GM23248 (cell line): ENCODE measurements around the gene SIGLEC5. TPM values are rescaled to one million over a fixed set of nuclear protein-coding genes. Genes with fewer than 3 reads are reported as not detected.

Source experiments
- DNase-seq: peaks from one replicate; pipeline ENCODE4 v3.0.0-alpha.2; 2015
- H2AFZ ChIP-seq: fragments of 200-600 bp; sonication (generic); 2 replicates; pipeline ENCODE4 v1.6.1; 2016; ENCODE audit warnings: antibody characterized with exemption
- H3F3A ChIP-seq: fragments of 200-600 bp; sonication (generic); 2 replicates; pipeline ENCODE4 v1.6.1; 2016; ENCODE audit warnings: mild to moderate bottlenecking, antibody characterized with exemption, mixed run types; ENCODE audit not compliant: insufficient read depth
- H3K27ac ChIP-seq: fragments of 200-600 bp; sonication (generic); 2 replicates; pipeline ENCODE4 v1.5.1; 2016; ENCODE audit warnings: mild to moderate bottlenecking
- H3K27me3 ChIP-seq: fragments of 200-600 bp; sonication (generic); replicated peaks from 2 replicates; pipeline ENCODE4 v1.6.1; 2016; ENCODE audit warnings: mild to moderate bottlenecking; ENCODE audit not compliant: insufficient read depth
- H3K36me3 ChIP-seq: fragments of 200-600 bp; sonication (generic); 2 replicates; pipeline ENCODE4 v1.6.1; 2016; ENCODE audit warnings: low read depth, mild to moderate bottlenecking
- H3K4me1 ChIP-seq: fragments of 200-600 bp; sonication (generic); 2 replicates; pipeline ENCODE4 v1.6.1; 2016; ENCODE audit warnings: mild to moderate bottlenecking; ENCODE audit not compliant: insufficient read depth
- H3K4me2 ChIP-seq: fragments of 200-600 bp; sonication (generic); one replicate; pipeline ENCODE4 v1.6.1; 2016; ENCODE audit warnings: mild to moderate bottlenecking; ENCODE audit not compliant: unreplicated experiment
- H3K4me3 ChIP-seq: fragments of 200-600 bp; sonication (generic); 2 replicates; pipeline ENCODE4 v1.5.1; 2016; ENCODE audit warnings: mild to moderate bottlenecking
- H3K79me2 ChIP-seq: fragments of 200-600 bp; sonication (generic); 2 replicates; pipeline ENCODE4 v1.6.1; 2016; ENCODE audit warnings: mild to moderate bottlenecking; ENCODE audit not compliant: insufficient read depth
- H3K9ac ChIP-seq: fragments of 200-600 bp; sonication (generic); 2 replicates; pipeline ENCODE4 v1.6.1; 2016; ENCODE audit warnings: mild to moderate bottlenecking
- H3K9me2 ChIP-seq: fragments of 200-600 bp; sonication (generic); 2 replicates; pipeline ENCODE4 v1.6.1; 2016; ENCODE audit warnings: mixed run types, mild to moderate bottlenecking, moderate library complexity; ENCODE audit not compliant: insufficient read depth
- H3K9me3 ChIP-seq: fragments of 200-600 bp; sonication (generic); one replicate; pipeline ENCODE4 v1.6.1; 2017; ENCODE audit warnings: low read depth
- H4K20me1 ChIP-seq: fragments of 200-600 bp; sonication (generic); 2 replicates; pipeline ENCODE4 v1.6.0; 2016; ENCODE audit not compliant: insufficient read depth
- EZH2 ChIP-seq: fragments of 200-600 bp; sonication (generic); IDR thresholded peaks from 2 replicates; pipeline ENCODE4 v1.6.1; 2018; ENCODE audit warnings: antibody characterized with exemption, mild to moderate bottlenecking; ENCODE audit not compliant: insufficient read depth, poor library complexity, severe bottlenecking
- EZH2phosphoT487 ChIP-seq: fragments of 200-600 bp; sonication (generic); IDR thresholded peaks from 2 replicates; pipeline ENCODE4 v1.6.1; 2018; ENCODE audit warnings: antibody characterized with exemption, moderate library complexity, mild to moderate bottlenecking, low read depth; ENCODE audit not compliant: insufficient read depth
- whole genome bisulfite sequencing, 2 experiments: methylation state at CpG; one replicate each; pipeline ENCODE4 v1.1.6; 2015 to 2017; ENCODE audit warnings: low lambda C conversion rate in 2 of 2, low coverage in 1 of 2; ENCODE audit errors: missing lambda C conversion rate in 2 of 2; 5-methylcytosine and 5-hydroxymethylcytosine counted together
- in situ Hi-C: fragments of 300-500 bp; cut with MboI; formaldehyde crosslinking; loops from 2 replicates; pipeline ENCODE4 v1.15.0; 2020
- polyA plus RNA-seq: library from polyadenylated mRNA; unstranded; fragments of >200 nt; fragmentation: Nextera tagmentation; extraction: Ambion mirVana; gene quantifications from 2 replicates; pipeline ENCODE4 v1.2.1, GENCODE V29; 2016
- total RNA-seq: library from RNA; depleted of rRNA; stranded (reverse); fragments of >200 nt; shearing (Covaris generic); gene quantifications from 2 replicates; pipeline ENCODE4 v1.2.3, GENCODE V29; 2014

Gene SIGLEC5
- total and polyA plus RNA-seq, 2 experiments from 2014 or later = not detected

DNA sequence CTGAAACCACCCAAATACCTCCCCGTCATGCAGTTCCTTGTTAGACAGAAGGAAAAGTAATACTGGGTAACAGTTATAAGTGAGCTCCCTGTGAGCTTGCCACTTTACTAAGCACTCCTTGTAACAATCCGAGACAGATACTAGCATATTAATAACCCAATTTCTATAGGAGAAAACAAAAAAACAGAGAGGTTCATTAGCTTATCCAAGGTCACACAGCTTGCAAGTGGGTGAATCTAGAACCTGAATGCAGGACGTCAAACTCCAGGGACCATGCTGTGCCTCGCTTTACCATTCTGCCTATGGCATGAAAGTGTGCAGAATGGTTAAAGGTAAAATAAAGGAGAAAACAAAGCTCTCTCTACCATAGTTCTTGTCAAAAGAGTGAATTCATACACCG is 15.4 kb downstream of the SIGLEC5 start:
- H3K79me2 ChIP-seq = no peaks in the 10 kb centered on the region
- H3K36me3 ChIP-seq = no peaks in the 10 kb centered on the region
- WGBS, 2 experiments = 27 to 31% methylated on average over 5 of the region's 5 CpGs
- no peak overlapping the region for H3K4me2 ChIP-seq
- H3K27me3 ChIP-seq = no peaks in the 10 kb centered on the region
- TF ChIP-seq EZH2 (no peak), EZH2phosphoT487 (no peak)
- no peaks in the 10 kb centered on the region for H3K4me1 ChIP-seq
- no peaks in the 10 kb centered on the region for H3K9me2 ChIP-seq
- H3K9me3 ChIP-seq = no peaks in the 10 kb centered on the region
- H3K4me3 ChIP-seq = no peak overlapping the region
- in situ Hi-C loops = no loop called here
- no peak overlapping the region for H3K27ac ChIP-seq
- DNase-seq = no peak
- H4K20me1 ChIP-seq = no peaks in the 10 kb centered on the region
- H2AFZ ChIP-seq = no peak overlapping the region
- no peaks in the 10 kb centered on the region for H3F3A ChIP-seq
- no peak overlapping the region for H3K9ac ChIP-seq

DNA sequence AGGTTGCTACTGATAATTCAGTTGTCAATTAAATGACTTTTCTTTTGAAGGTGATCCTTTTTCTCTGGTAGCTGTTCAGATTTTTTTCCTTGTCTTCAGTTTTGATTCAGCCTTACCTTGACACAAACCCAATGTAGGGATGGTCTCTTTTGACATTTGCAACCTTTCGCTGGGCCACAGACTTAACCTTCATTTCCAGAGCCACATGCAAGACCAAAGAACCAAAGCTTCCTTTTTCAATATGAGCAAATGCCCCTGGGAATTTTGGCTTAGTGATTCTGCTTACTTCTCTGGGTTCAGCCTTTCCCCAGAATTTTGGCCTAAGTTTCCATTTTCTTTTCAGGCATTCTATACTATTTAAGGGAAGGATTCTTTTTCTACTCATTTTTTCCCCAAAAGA is 19.6 kb downstream of the SIGLEC5 start:
- Histone ChIP-seq H3K4me1 (no peaks in the 10 kb centered on the region), H3K9ac (no peak overlapping the region), H3F3A (no peaks in the 10 kb centered on the region), H4K20me1 (no peaks in the 10 kb centered on the region), H3K4me2 (no peak overlapping the region), H3K36me3 (no peaks in the 10 kb centered on the region), H3K4me3 (no peak overlapping the region), H3K27ac (no peak overlapping the region), H3K27me3 (no peaks in the 10 kb centered on the region), H3K79me2 (no peaks in the 10 kb centered on the region), H3K9me3 (no peaks in the 10 kb centered on the region), H2AFZ (no peak overlapping the region), H3K9me2 (no peaks in the 10 kb centered on the region)
- DNase-seq = no peak
- no peak for TF ChIP-seq EZH2phosphoT487
- no peak for TF ChIP-seq EZH2
- 27 to 31% methylated on average over 1 of the region's 1 CpG for WGBS, 2 experiments
- in situ Hi-C loops = no loop called here

- DNase-seq = peak; percentile 83
Observed at GRCh38 chr19:51607920-51608562, 22.2 kb downstream of the SIGLEC5 start.

DNA sequence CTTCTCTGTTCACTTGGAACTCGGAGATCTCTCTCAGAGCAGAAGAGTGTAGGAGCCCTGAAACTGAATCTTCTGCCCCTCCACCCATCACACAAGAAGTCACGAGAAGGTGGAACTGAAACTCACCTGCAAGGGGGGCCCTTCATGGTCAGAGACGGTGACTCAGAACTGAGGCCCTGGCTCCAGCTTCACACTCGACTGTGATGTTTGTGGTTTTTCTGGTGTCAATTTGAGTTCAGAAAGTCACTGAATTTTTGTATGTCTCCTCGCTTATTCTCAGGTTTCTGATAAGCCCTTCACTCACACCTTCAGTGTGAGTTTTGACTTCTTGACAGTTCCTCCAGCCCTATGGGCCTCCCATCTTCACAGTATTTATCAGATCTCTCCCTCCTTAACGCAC is 23.1 kb downstream of the SIGLEC5 start:
- no peak overlapping the region for H3K27ac ChIP-seq
- 25 to 29% methylated on average over 6 of the region's 6 CpGs for WGBS, 2 experiments
- in situ Hi-C loops = no loop called here

More at GRCh38 chr19:51607920-51608562, 22.2 kb downstream of the SIGLEC5 start:
- H3K9me2 ChIP-seq = no peaks in the 10 kb centered on the region
- no peaks in the 10 kb centered on the region for H3F3A ChIP-seq
- no peaks in the 10 kb centered on the region for H3K9me3 ChIP-seq
- TF ChIP-seq EZH2 = no peak
- TF ChIP-seq EZH2phosphoT487 = no peak
- H4K20me1 ChIP-seq = no peaks in the 10 kb centered on the region
- H3K79me2 ChIP-seq = no peaks in the 10 kb centered on the region
- no peaks in the 10 kb centered on the region for H3K36me3 ChIP-seq
- no peak overlapping the region for H3K4me2 ChIP-seq
- in situ Hi-C loops = no loop called here
- H3K27ac ChIP-seq = no peak overlapping the region
- 18 to 23% methylated on average over 13 of the region's 13 CpGs for WGBS, 2 experiments
- H3K27me3 ChIP-seq = no peaks in the 10 kb centered on the region
- no peak overlapping the region for H2AFZ ChIP-seq
- no peaks in the 10 kb centered on the region for H3K4me1 ChIP-seq
- no peak overlapping the region for H3K9ac ChIP-seq
- H3K4me3 ChIP-seq = no peak overlapping the region

More for the DNA sequence above, 23.1 kb downstream of the SIGLEC5 start:
- no peak for TF ChIP-seq EZH2phosphoT487
- no peak for TF ChIP-seq EZH2
- Histone ChIP-seq H2AFZ (no peak overlapping the region), H3F3A (no peaks in the 10 kb centered on the region), H4K20me1 (no peaks in the 10 kb centered on the region), H3K4me2 (no peak overlapping the region), H3K9ac (no peak overlapping the region), H3K27me3 (no peaks in the 10 kb centered on the region), H3K36me3 (no peaks in the 10 kb centered on the region), H3K9me3 (no peaks in the 10 kb centered on the region), H3K4me3 (no peak overlapping the region), H3K9me2 (no peaks in the 10 kb centered on the region), H3K4me1 (no peaks in the 10 kb centered on the region), H3K79me2 (no peaks in the 10 kb centered on the region)
- DNase-seq = no peak
